ENCODE results near the gene FOXRED2.
A peak's percentile ranks its signal among the peaks of the same experiment; 100 is the strongest.

The FOXRED2 gene

DNA sequence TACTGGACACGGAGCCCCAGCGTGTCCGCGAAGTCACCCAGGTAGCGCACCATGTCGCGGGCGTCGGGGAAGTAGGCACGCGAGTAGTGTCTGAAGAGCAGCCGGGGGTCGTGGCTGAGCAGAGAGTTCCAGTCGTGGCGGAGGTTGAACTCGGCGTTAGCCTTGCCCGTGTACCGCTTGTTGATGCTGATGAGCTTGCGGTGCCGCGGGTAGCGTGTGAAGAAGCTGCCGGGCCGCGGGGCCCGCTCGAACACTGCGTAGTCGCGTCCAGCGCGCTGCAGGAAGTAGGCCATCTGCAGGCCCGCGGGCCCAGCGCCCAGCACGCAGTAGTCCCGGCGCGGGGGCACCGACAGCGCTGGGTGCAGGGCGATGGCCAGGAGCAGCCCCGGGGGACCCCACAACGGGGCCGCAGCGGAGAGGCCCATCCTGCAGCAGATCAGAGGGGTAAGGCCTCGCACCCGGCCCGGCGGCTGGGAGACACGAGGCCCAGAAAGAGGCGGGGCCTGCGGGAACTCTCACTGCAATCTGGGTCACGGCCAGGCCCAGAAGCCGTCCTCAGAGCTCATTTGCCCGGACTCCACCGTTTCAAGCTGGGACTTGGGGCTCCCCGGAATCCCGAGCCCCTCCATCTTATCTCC, 723 bp downstream of the FOXRED2 start:
- TF ChIP-seq EZH2phosphoT487 (conservative IDR thresholded peaks at IDR 0.05; ENCODE audit: low read length) = no peak
- TF ChIP-seq, protein P1, sequence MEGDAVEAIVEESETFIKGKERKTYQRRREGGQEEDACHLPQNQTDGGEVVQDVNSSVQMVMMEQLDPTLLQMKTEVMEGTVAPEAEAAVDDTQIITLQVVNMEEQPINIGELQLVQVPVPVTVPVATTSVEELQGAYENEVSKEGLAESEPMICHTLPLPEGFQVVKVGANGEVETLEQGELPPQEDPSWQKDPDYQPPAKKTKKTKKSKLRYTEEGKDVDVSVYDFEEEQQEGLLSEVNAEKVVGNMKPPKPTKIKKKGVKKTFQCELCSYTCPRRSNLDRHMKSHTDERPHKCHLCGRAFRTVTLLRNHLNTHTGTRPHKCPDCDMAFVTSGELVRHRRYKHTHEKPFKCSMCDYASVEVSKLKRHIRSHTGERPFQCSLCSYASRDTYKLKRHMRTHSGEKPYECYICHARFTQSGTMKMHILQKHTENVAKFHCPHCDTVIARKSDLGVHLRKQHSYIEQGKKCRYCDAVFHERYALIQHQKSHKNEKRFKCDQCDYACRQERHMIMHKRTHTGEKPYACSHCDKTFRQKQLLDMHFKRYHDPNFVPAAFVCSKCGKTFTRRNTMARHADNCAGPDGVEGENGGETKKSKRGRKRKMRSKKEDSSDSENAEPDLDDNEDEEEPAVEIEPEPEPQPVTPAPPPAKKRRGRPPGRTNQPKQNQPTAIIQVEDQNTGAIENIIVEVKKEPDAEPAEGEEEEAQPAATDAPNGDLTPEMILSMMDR (IDR thresholded peaks at IDR 0.05; ENCODE audit: insufficient read depth, low read length, poor library complexity, severe bottlenecking) = no peak
- Histone ChIP-seq H3K27ac (ENCODE audit: low read depth, low read length) (peak overlapping the region; percentile 64), H3K36me3 (ENCODE audit: low read length) (no peaks in the 10 kb centered on the region), H3K79me2 (ENCODE audit: insufficient read depth, low read length) (peaks cover 6% of the 10 kb centered on the region; the same call in 1 of the 2 replicates), H3F3A (ENCODE audit: insufficient read depth) (peaks cover 11% of the 10 kb centered on the region), H3K4me3 (ENCODE audit: insufficient read depth, low read length, poor library complexity, severe bottlenecking) (peak overlapping the region; percentile 58), H3K9me3 (ENCODE audit: insufficient read depth, low read length) (no peaks in the 10 kb centered on the region), H3K9me2 (replicated peaks; ENCODE audit: insufficient read depth, low read length) (no peaks in the 10 kb centered on the region), H3K9ac (ENCODE audit: low read length) (peak overlapping the region; percentile 56), H2AFZ (ENCODE audit: low read depth, low read length, severe bottlenecking) (peak overlapping the region; percentile 87), H3K4me2 (ENCODE audit: low read depth, low read length, poor library complexity, severe bottlenecking) (peak overlapping the region; percentile 57), H4K20me1 (ENCODE audit: low read depth, low read length) (no peaks in the 10 kb centered on the region), H3K27me3 (ENCODE audit: low read length) (no peaks in the 10 kb centered on the region)

DNA sequence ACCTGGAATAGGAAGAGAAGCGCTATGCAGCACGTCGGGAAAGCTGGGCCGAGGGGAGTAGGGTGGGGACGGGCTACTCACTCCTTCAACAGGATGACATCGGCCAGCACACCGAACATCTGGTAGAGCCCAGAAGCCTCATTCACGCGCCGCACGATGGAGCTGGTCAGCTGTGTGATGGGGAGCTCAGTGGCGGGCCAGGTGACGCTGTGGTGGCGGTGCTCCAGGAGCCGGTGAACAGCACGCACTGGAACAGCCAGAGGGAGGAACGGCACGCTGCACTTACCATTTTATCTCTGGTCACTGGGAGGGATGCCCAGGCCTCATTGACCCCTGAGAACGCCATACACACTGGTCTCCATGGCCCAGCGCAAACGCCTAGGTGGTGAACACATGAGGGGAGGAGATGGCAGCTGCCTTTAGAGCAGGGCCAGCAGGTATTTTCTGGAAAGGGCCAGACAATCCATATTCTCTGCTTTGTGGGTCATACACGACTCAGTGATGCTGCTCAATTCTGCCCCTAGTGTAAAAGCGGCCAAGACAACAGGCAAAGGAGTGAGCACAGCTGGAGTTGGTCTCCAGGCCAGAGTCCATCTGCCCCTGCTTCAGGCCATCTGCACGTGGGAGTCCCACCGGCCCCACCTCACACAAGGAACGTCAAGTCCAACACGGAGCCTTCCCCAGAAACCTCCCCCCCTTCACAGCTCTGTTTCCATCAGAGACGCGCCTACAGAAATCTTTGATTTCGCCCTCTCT, 8.8 kb downstream of the FOXRED2 start:
- H2AFZ ChIP-seq (ENCODE audit: low read depth, low read length, severe bottlenecking) = no peak overlapping the region
- H3K4me2 ChIP-seq (ENCODE audit: low read depth, low read length, poor library complexity, severe bottlenecking) = no peak overlapping the region
- H3K27ac ChIP-seq (ENCODE audit: low read depth, low read length) = no peak overlapping the region
- H4K20me1 ChIP-seq (ENCODE audit: low read depth, low read length) = no peaks in the 10 kb centered on the region
- no peaks in the 10 kb centered on the region for H3K9me2 ChIP-seq (replicated peaks; ENCODE audit: insufficient read depth, low read length)
- no peaks in the 10 kb centered on the region for H3K36me3 ChIP-seq (ENCODE audit: low read length)
- H3K4me3 ChIP-seq (ENCODE audit: insufficient read depth, low read length, poor library complexity, severe bottlenecking) = no peak overlapping the region
- H3K9me3 ChIP-seq (ENCODE audit: insufficient read depth, low read length) = no peaks in the 10 kb centered on the region
- H3K27me3 ChIP-seq (ENCODE audit: low read length) = no peaks in the 10 kb centered on the region
- no peaks in the 10 kb centered on the region for H3F3A ChIP-seq (ENCODE audit: insufficient read depth)
- H3K79me2 ChIP-seq (ENCODE audit: insufficient read depth, low read length) = no peaks in the 10 kb centered on the region
- no peak overlapping the region for H3K9ac ChIP-seq (ENCODE audit: low read length)
- TF ChIP-seq EZH2phosphoT487 (conservative IDR thresholded peaks at IDR 0.05; ENCODE audit: low read length) = no peak
- TF ChIP-seq, protein P1 (IDR thresholded peaks at IDR 0.05; ENCODE audit: insufficient read depth, low read length, poor library complexity, severe bottlenecking) = no peak

DNA sequence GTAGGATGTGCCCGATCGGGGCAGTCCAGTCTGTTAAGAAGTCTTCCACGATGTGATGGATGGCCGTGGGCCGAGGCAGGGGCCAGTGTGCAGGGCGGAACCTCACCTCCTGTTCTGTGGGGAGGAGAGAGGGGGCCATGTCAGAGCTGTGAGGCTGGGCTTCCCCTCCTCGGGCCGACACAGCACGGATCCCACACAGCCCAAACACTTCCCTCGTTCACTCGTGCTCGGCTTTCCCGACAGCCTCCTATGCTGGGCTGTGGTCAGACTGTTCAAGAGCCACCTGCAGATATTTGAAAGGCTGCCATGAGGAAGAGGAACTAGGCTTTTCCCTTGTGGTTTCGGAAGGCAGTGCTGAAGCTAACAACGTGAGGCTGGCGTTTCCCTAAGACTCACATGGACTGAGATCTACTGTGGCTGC, 13.1 kb downstream of the FOXRED2 start:
- TF ChIP-seq, protein P1 (IDR thresholded peaks at IDR 0.05; ENCODE audit: insufficient read depth, low read length, poor library complexity, severe bottlenecking) = no peak
- TF ChIP-seq EZH2phosphoT487 (conservative IDR thresholded peaks at IDR 0.05; ENCODE audit: low read length) = no peak
- Histone ChIP-seq H3K79me2 (ENCODE audit: insufficient read depth, low read length) (no peaks in the 10 kb centered on the region), H3K4me2 (ENCODE audit: low read depth, low read length, poor library complexity, severe bottlenecking) (peak overlapping the region; percentile 26), H3K9me3 (ENCODE audit: insufficient read depth, low read length) (no peaks in the 10 kb centered on the region), H3K27ac (ENCODE audit: low read depth, low read length) (peak overlapping the region; percentile 54), H3K27me3 (ENCODE audit: low read length) (no peaks in the 10 kb centered on the region), H4K20me1 (ENCODE audit: low read depth, low read length) (no peaks in the 10 kb centered on the region), H3K9ac (ENCODE audit: low read length) (peak overlapping the region; percentile 26; the same call in 1 of the 2 replicates), H3K9me2 (replicated peaks; ENCODE audit: insufficient read depth, low read length) (no peaks in the 10 kb centered on the region), H3K36me3 (ENCODE audit: low read length) (peaks cover 6% of the 10 kb centered on the region), H3F3A (ENCODE audit: insufficient read depth) (no peaks in the 10 kb centered on the region), H2AFZ (ENCODE audit: low read depth, low read length, severe bottlenecking) (peak overlapping the region; percentile 2), H3K4me3 (ENCODE audit: insufficient read depth, low read length, poor library complexity, severe bottlenecking) (no peak overlapping the region)

Data from SU-DHL-6 (cell line).